RPMI7951 (cell line): ENCODE data around the gene SIPA1. TPM values are rescaled to one million over a fixed set of nuclear protein-coding genes. Genes with fewer than 3 reads are reported as not detected.
"Not testable (repeated sequence)": the region's sequence is repeated elsewhere in the genome, so short reads cannot be mapped to it uniquely, and the experiment has no call there.

Experiments used
- DNase-seq: peaks from one replicate; pipeline ENCODE4 v3.0.0-alpha.2; 2012; ENCODE audit warnings: low read depth
- total RNA-seq: library from RNA; depleted of rRNA; stranded (reverse); fragments of >200 nt; shearing (Covaris generic); gene quantifications from 2 replicates; pipeline ENCODE4 v1.2.3, GENCODE V29; 2014

Gene SIPA1
- total RNA-seq, 1 experiment from 2014 or later = 16.7 TPM

GRCh38 chr11:65623177-65623576 is 14.7 kb upstream of the SIPA1 start:
- DNase-seq = no peak

- no peak for DNase-seq
Observed at GRCh38 chr11:65623852-65624616, 13.9 kb upstream of the SIPA1 start.

GRCh38 chr11:65624931-65625627 is 12.8 kb upstream of the SIPA1 start:
- DNase-seq = no peak

GRCh38 chr11:65625628-65626342 is 12.1 kb upstream of the SIPA1 start:
- peak; percentile 18 for DNase-seq

- no peak for DNase-seq
Observed at GRCh38 chr11:65627202-65627601, 10.7 kb upstream of the SIPA1 start.

- no peak for DNase-seq
Observed at GRCh38 chr11:65629579-65629978, 8.3 kb upstream of the SIPA1 start.

GRCh38 chr11:65630215-65630614 is 7.7 kb upstream of the SIPA1 start:
- DNase-seq = no peak

GRCh38 chr11:65633390-65634108 is 4.4 kb upstream of the SIPA1 start:
- DNase-seq = no peak

- no peak for DNase-seq
Observed at GRCh38 chr11:65634109-65634436, 3.8 kb upstream of the SIPA1 start.

GRCh38 chr11:65634440-65634839 is 3.5 kb upstream of the SIPA1 start:
- no peak for DNase-seq

GRCh38 chr11:65634905-65635731 is 2.8 kb upstream of the SIPA1 start:
- no peak for DNase-seq

- DNase-seq = no peak
Observed at GRCh38 chr11:65636108-65637031, 1.5 kb upstream of the SIPA1 start.

GRCh38 chr11:65637032-65637557 is 806 bp upstream of the SIPA1 start:
- DNase-seq = no peak

GRCh38 chr11:65639228-65639597 is 1.3 kb downstream of the SIPA1 start:
- DNase-seq = not testable (repeated sequence)

GRCh38 chr11:65639623-65640482 is 2.0 kb downstream of the SIPA1 start:
- no peak for DNase-seq

GRCh38 chr11:65640483-65641296 is 2.8 kb downstream of the SIPA1 start:
- no peak for DNase-seq

GRCh38 chr11:65641297-65642013 is 3.6 kb downstream of the SIPA1 start:
- no peak for DNase-seq
